Loucy (cell line): ENCODE measurements around the gene IL10RB.

Source experiments
- CTCF ChIP-seq: fragments of 200-600 bp; sonication (generic); conservative IDR thresholded peaks from 2 replicates; pipeline ENCODE4 v1.5.1; 2014; ENCODE audit warnings: mild to moderate bottlenecking, antibody characterized with exemption, low read length
- EZH2phosphoT487 ChIP-seq: fragments of 200-600 bp; IDR thresholded peaks from 2 replicates; pipeline ENCODE4 v1.6.1; 2018; ENCODE audit warnings: antibody characterized with exemption, mild to moderate bottlenecking, moderate library complexity, borderline replicate concordance

- TF ChIP-seq CTCF, result no peak
- no peak for TF ChIP-seq EZH2phosphoT487
These were observed 30.0 kb upstream of the IL10RB start for GRCh38 chr21:33236013-33236686.
